Left cardiac atrium (tissue), 4 donors: ENCODE measurements around the gene RASSF5. TPM values are rescaled to one million over a fixed set of nuclear protein-coding genes. Genes with fewer than 3 reads are reported as not detected.
"Not testable (repeated sequence)": the region's sequence is repeated elsewhere in the genome, so short reads cannot be mapped to it uniquely, and the experiment has no call there.

Experiments used
- ATAC-seq, 2 donors: fragments of 200-7000 bp; cut with Tn5 transposase; one replicate each; pipeline ENCODE4 v1.9.1; 2020; ENCODE audit warnings: mild to moderate bottlenecking in 2 of 2, moderate library complexity in 2 of 2
- DNase-seq: peaks from one replicate; pipeline ENCODE4 v3.0.0-alpha.2; 2020
- intact Hi-C, 2 donors: fragments of 100-400 bp; cut with DNase I; formaldehyde crosslinking; loops; one replicate each; pipeline versions ENCODE4 v1.14.1 to v1.15.1; 2022 to 2023
- total RNA-seq, 2 donors: library from RNA; stranded (reverse); fragmentation: NEBNext Ultra II Directional; extraction: Animal tissue kit (Norgen Biotek cat#: 25700); gene quantifications; one replicate each; pipeline ENCODE4 v1.2.1, GENCODE V29; 2021
- donor health status: DM: no; HTN: yes; CAD: no.
- donor health status: DM: no; HTN: yes; CAD: no; lungs with severe emphysema.
- donor health status: DM: yes; HTN: yes; CAD: no.
- donor health status: Dilated cardiomyopathy.

RASSF5 gene
- total RNA-seq, 2 donors from 2014 or later: 7.8 to 10.0 TPM

GRCh38 chr1:206472454-206472853 lies 34.9 kb upstream of the RASSF5 start:
- peak; percentile 27 to 31 for ATAC-seq
- peak; percentile 62 for DNase-seq
- intact Hi-C loops: no loop called here

GRCh38 chr1:206472886-206473285 lies 34.4 kb upstream of the RASSF5 start:
- ATAC-seq: no peak
- DNase-seq: no peak
- intact Hi-C loops: no loop called here

- DNase-seq (no peak), ATAC-seq (no peak)
- intact Hi-C loops: no loop called here
Observed at GRCh38 chr1:206476058-206476457, 31.3 kb upstream of the RASSF5 start.

GRCh38 chr1:206476591-206476990 lies 30.7 kb upstream of the RASSF5 start:
- ATAC-seq (no peak), DNase-seq (no peak)
- intact Hi-C loops: no loop called here

- ATAC-seq (no peak), DNase-seq (no peak)
- intact Hi-C loops: no loop called here
Observed at GRCh38 chr1:206477110-206477509, 30.2 kb upstream of the RASSF5 start.

GRCh38 chr1:206477581-206478380 lies 29.6 kb upstream of the RASSF5 start:
- DNase-seq: no peak
- no peak for ATAC-seq
- intact Hi-C loops: no loop called here

- ATAC-seq: peak in 1 of 2 donors; percentile 18
- no peak for DNase-seq
- intact Hi-C loops: no loop called here
Observed at GRCh38 chr1:206478746-206479145, 28.6 kb upstream of the RASSF5 start.

- DNase-seq (peak; percentile 79), ATAC-seq (peak; percentile 57 to 76)
- intact Hi-C loops: loop anchor here in 1 of 2 donors (10.0 kb wide), 1 partner anchor 435 kb away; no protein-coding TSS in a partner anchor
Observed at GRCh38 chr1:206479183-206480125, 27.9 kb upstream of the RASSF5 start.

- ATAC-seq: no peak
- intact Hi-C loops: loop anchor here in 1 of 2 donors (10.0 kb wide), 1 partner anchor 435 kb away; no protein-coding TSS in a partner anchor
- no peak for DNase-seq
Observed at GRCh38 chr1:206480211-206480610, 27.1 kb upstream of the RASSF5 start.

GRCh38 chr1:206482611-206483010 lies 24.7 kb upstream of the RASSF5 start:
- DNase-seq (no peak), ATAC-seq (no peak)
- intact Hi-C loops: loop anchor here in 1 of 2 donors (10.0 kb wide), 1 partner anchor 432 kb away; no protein-coding TSS in a partner anchor

GRCh38 chr1:206483864-206484263 lies 23.5 kb upstream of the RASSF5 start:
- DNase-seq, ATAC-seq: not testable (repeated sequence)
- intact Hi-C loops: loop anchor here in 1 of 2 donors (10.0 kb wide), 1 partner anchor 431 kb away; no protein-coding TSS in a partner anchor

GRCh38 chr1:206484901-206485300 lies 22.4 kb upstream of the RASSF5 start:
- ATAC-seq (no peak), DNase-seq (no peak)
- intact Hi-C loops: loop anchor here in 1 of 2 donors (10.0 kb wide), 1 partner anchor 430 kb away; no protein-coding TSS in a partner anchor

- ATAC-seq (peak; percentile 61), DNase-seq (no peak)
- intact Hi-C loops: loop anchor here in 1 of 2 donors (10.0 kb wide), 1 partner anchor 428 kb away; no protein-coding TSS in a partner anchor
Observed at GRCh38 chr1:206486995-206487788, 20.1 kb upstream of the RASSF5 start.

GRCh38 chr1:206487970-206488369 lies 19.4 kb upstream of the RASSF5 start:
- ATAC-seq: no peak
- no peak for DNase-seq
- intact Hi-C loops: loop anchor here in 1 of 2 donors (10.0 kb wide), 1 partner anchor 427 kb away; no protein-coding TSS in a partner anchor

- intact Hi-C loops: loop anchor here in 1 of 2 donors (10.0 kb wide), 1 partner anchor 426 kb away; no protein-coding TSS in a partner anchor
- no peak for DNase-seq
- no peak for ATAC-seq
Observed at GRCh38 chr1:206488466-206488865, 18.9 kb upstream of the RASSF5 start.

GRCh38 chr1:206489980-206490770 lies 17.2 kb upstream of the RASSF5 start:
- DNase-seq: peak; percentile 82
- ATAC-seq: peak; percentile 81 to 85
- intact Hi-C loops: loop anchor here (1.0 to 10.0 kb wide), 4 partner anchors 52 to 425 kb away; no protein-coding TSS in a partner anchor

- ATAC-seq: no peak
- intact Hi-C loops: loop anchor here (1.0 to 5.0 kb wide), 3 partner anchors 51 to 93 kb away; no protein-coding TSS in a partner anchor
- no peak for DNase-seq
Observed at GRCh38 chr1:206490771-206491405, 16.4 kb upstream of the RASSF5 start.
